HG03060 (cell line): ENCODE measurements around the gene TRIM65.

ENCODE experiments used
- ATAC-seq: cut with Tn5 transposase; IDR thresholded peaks from one replicate; pipeline ENCODE4 v1.9.1; 2021; ENCODE audit warnings: low read depth, moderate number of reproducible peaks; ENCODE audit not compliant: unreplicated experiment

Gene TRIM65

GRCh38 chr17:75917917-75918445, 21.2 kb upstream of the TRIM65 start:
- no peak for ATAC-seq

- ATAC-seq: no peak
Observed at GRCh38 chr17:75917141-75917916, 20.6 kb upstream of the TRIM65 start.

- no peak for ATAC-seq
Observed at GRCh38 chr17:75915268-75915667, 18.5 kb upstream of the TRIM65 start.

GRCh38 chr17:75914643-75915267, 18.0 kb upstream of the TRIM65 start:
- no peak for ATAC-seq

GRCh38 chr17:75913537-75914210, 16.9 kb upstream of the TRIM65 start:
- no peak for ATAC-seq

- ATAC-seq: no peak
Observed at GRCh38 chr17:75910699-75911098, 13.9 kb upstream of the TRIM65 start.

- no peak for ATAC-seq
Observed at GRCh38 chr17:75909812-75910274, 13.1 kb upstream of the TRIM65 start.

- no peak for ATAC-seq
Observed at GRCh38 chr17:75909051-75909811, 12.5 kb upstream of the TRIM65 start.

- no peak for ATAC-seq
Observed at GRCh38 chr17:75908201-75908600, 11.4 kb upstream of the TRIM65 start.

GRCh38 chr17:75906143-75906884, 9.6 kb upstream of the TRIM65 start:
- ATAC-seq: no peak

GRCh38 chr17:75904749-75905521, 8.2 kb upstream of the TRIM65 start, which contains the start of gene MRPL38:
MRPL38 (minus strand) TSS chr17:75904884; CDS start chr17:75904875, 9 bp downstream.
- ATAC-seq: peak; percentile 69

GRCh38 chr17:75902406-75902805, 5.7 kb upstream of the TRIM65 start:
- no peak for ATAC-seq

GRCh38 chr17:75901727-75902126, 5.0 kb upstream of the TRIM65 start:
- no peak for ATAC-seq

GRCh38 chr17:75900691-75901533, 4.2 kb upstream of the TRIM65 start:
- ATAC-seq: no peak

- ATAC-seq: no peak
Observed at GRCh38 chr17:75899767-75900468, 3.2 kb upstream of the TRIM65 start.

GRCh38 chr17:75899353-75899752, 2.6 kb upstream of the TRIM65 start:
- ATAC-seq: no peak

- ATAC-seq: no peak
Observed at GRCh38 chr17:75898791-75899190, 2.0 kb upstream of the TRIM65 start.
